Effector CD4-positive, alpha-beta T cell (primary cell): ENCODE data around the gene WDHD1.
"Not testable (repeated sequence)": the region's sequence is repeated elsewhere in the genome, so short reads cannot be mapped to it uniquely, and the experiment has no call there.

Source experiments
- DNase-seq: peaks from one replicate; pipeline ENCODE4 v3.0.0-alpha.2; 2020

Gene WDHD1

DNA sequence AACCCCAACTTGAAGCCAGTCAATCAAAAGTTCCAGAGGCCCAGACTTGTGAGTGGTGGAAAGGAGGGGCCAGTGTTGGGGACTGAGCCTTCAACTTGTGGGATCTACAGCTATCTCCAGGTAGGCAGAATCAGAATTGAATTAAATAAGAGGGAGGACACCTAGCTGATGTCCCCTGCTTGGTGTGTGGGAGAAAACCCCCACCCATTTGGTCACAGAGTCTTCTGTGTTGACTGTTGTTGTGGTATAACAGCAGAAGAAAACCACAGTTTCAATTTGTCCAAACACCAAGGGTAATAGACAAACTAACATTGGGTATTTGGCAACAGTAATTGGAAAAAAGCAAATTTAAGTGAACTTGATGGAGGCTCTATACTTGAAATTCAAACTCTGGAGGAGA is 120.8 kb downstream of the WDHD1 start:
- no peak for DNase-seq

DNA sequence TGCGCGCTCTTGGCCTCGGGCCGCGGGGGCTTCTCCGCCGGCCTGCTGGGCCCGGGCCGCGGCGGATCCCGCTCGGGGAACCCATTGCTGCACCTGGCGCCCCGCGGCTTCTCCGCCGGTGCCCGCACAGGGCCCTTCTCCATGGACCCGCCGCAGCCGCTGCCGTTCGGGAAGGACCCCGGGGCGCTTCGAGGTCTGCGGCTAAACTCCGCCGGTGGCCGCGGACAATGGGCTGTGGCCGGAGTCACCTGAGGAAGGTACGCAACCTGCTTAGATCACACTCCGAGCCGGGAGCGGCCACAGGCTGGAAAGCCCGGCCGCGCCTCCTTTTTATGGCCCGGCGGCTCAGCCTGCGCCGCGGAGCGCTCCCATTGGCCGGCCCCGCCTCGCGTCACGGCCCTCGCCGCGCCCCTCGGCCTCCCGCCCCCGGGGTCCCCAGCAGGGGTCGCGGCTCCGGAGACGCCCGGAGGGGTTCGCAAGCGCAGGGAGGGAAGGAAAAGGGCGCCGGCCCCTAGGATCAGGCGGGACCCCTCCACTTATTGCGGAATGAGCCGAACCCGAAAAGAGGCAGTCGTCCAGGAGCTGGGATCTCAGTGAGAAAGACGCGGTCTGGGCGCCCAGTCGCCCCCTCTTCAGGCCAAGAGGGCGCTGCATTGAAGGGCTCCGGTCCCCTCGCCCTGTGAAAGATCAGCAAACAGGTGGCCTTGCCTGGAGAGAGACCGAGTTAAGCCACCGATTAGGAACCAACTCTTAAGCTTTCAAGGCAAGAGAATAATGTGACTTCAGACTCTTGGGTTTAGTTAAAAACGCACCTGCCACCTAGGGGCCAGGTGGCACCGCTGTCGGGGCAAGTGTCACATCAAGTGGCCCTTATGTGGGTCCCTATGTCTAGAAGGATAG is 124.1 kb downstream of the WDHD1 start, which contains the start of gene GCH1:
Gene GCH1 (minus strand): TSS at position 306 of the 900 bp plus-strand sequence. CDS start 163 bp downstream, at position 143.
- DNase-seq, result peak; percentile 76

DNA sequence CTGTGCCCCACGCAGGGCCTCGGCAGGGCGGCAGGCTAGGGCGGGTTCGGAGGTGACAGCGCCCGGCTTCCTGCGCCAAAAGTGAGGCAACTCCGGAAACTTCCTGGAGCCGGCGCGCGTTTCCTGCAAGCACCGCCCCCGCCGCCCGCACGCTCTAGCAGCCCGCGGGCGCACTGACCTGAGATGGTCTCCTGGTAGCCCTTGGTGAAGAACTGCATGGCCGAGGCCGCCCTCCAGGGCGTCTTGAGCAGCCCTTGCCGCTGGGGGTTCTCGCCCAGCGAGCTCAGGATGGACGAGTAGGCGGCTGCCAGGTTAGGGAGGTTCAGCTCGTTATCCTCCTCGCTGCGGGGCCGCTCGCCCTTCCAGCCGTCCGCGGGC is 124.8 kb downstream of the WDHD1 start:
- DNase-seq, result peak; percentile 79

DNA sequence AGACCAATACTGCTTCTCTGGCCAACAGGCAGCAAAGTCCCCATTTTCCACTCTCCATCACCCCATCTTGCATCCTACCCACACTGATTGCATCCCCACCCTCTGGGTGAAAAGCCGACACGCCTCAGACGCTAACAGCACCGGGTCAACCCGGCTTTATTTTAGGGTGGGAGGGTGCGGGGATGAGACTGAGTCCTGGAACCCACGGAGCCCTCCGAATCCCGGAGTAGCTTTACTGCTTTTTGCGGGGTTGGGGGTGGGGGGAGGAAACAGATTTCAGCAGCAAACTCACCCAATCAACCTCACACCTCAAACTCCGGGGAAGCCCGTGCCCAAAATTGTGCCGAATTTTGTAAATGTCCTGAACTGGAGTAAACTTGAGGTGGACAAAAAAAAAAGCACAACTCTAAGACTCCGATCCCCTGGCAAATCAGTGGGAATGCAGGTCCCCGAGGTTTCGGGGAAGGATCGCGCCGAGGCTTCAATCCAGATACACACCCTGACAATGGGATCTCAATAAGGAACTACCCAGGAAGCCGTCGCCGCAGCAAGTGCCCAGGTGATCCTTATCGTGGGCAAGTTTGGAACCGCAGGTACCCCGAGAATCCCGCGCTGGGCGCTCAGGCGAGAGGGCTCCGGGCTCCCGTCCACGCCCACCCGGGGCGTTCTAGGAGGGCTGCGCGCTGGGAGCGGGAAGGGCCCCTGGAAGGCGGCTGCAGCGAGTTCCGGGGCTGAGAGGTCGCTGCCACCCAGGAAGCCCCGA is 125.3 kb downstream of the WDHD1 start:
- no peak for DNase-seq

DNA sequence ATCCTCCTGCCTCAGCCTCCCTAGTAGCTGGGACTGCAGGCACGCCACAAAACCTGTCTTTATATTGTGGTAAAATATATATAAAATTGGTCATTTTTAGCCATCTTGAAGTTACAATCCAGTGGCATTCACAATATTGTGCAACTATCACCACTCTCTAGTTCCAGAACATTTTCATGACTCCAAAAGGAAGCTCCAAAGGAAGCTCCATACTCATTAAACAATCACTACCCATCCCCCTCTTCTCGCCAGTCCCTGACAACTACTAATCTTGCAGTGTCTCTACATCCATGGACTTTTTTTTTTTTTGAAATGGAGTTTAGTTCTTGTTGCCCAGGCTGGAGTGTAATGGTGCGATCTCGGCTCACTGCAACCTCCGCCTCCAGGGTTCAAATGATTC is 127.3 kb downstream of the WDHD1 start:
- no peak for DNase-seq

DNA sequence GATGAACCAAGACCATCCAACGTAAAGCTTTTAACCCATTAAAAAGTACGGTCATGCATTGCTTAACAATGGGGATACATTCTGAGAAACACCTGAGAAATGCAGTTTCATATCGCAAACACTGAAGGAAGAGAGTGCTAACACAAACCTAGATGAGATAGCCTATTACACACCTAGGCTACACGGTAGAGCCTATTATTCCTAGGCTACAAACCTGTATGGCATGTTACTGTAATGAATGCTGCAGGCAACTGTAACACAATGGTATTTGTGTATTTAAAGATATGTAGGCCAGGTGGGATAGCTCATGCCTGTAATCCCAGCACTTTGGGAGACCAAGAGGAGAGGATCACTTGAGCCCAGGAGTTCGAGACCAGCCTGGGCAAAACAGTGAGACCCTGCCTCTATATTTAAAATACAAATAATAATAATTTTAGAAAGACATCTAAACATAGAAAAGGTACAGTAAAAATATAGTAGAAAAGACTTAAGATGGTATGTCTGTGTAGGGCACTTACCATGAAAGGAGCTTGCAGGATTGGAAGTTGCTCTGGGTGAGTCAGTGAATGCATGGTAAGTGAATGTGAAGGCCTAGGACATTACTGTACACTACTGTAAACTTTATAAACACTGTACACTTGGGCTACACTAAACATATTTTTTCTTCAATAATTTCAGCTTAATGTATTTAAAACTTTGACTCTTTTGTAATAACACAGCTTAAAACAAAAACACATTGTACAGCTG is 128.9 kb downstream of the WDHD1 start:
- DNase-seq, result not testable (repeated sequence)

DNA sequence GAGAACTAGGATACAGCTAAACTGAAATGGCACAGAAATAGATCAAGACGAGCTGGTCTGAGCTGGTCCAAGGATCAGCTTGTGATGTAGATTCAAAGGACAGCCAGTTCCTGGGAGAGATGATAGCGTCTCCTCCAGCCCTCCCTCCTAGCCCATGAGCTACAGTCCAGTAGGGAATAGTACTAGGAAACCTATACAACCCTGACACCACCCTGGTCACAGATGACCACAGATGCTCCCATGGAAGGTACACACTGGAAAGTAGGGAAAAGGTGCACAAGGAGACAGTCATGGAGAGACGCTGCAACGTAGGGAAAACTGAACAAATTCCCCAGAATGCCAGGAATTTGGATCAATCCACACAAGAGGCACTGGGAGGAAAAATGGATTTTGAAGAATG is 131.2 kb downstream of the WDHD1 start:
- DNase-seq, result no peak

DNA sequence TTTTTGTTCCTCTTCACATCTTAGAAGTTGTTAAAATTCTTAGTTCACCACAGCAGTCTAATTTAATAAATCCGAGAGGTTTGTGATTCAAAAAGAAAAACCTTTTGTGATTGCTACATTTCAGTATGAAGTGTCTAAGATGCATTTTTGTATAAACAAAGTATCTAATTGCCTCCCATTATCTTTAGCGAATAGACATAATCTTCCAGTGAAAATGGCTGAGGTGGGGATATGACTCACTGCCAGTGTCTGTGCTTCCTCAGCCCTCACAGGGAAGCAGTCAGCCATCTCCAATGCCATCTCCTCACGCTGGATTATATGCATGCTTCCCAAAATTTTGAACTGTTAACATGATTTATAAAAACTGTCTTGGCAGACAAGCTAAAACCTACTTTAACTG is 131.9 kb downstream of the WDHD1 start:
- no peak for DNase-seq

DNA sequence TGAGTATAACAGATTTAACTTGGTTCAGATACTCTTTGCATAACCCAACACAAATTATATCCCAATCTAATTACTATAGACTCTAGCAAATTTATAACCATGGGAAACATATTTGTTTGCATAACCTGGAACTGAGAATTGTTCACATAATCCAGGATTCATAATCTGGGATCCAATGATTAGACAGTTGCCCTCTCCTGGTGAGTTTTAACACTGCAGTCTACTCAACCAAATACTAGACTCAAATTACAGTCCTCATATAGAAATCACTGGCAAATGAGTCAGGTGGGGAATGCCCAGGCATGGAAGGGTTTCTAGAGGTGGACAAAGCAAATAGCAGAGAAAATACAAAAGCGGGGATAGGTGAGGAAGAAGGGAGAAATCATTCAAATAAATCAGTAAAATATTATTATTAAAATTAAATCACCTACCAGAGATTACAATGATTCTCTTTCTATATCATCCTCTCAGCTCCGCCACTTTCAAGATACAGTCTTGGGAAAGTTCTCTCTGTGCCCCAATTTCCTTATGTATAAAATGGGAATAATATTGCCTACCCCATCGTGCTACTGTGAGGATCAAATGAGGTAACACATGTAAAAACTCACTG is 133.6 kb downstream of the WDHD1 start:
- DNase-seq, result peak; percentile 23

DNA sequence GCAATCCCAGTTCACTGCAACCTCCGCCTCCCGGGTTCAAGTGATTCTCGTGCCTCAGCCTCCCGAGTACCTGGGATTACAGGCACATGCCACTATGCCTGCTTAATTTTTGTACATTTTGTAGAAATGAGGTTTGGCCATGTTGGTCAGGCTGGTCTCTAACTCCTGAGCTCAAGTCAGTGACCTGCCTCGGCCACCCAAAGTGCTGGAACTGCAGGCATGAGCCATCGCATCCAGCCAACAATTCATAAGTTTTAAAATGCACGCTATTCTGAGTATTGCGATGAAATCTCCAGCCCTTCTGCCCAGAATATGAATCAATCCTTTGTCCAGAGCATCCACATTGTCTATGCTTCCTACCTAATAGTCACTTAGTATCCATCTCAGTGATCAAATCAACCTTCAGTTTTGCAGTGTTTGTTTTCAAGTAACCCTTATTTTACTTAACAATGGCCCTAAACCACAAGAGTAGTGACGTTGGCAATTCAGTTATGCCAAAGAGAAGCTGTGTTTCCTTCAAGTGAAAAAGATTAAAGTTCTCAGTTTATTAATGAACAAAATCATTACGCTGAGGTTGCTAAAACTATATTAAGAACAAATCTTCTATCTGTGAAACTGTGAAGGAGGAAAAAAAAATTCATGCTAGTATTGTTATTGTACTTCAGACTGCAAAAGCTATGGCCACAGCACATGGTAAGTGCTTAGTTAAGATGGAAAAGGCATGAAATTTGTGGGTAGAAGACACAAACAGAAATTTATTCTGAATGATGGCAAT is 135.2 kb downstream of the WDHD1 start:
- no peak for DNase-seq

DNA sequence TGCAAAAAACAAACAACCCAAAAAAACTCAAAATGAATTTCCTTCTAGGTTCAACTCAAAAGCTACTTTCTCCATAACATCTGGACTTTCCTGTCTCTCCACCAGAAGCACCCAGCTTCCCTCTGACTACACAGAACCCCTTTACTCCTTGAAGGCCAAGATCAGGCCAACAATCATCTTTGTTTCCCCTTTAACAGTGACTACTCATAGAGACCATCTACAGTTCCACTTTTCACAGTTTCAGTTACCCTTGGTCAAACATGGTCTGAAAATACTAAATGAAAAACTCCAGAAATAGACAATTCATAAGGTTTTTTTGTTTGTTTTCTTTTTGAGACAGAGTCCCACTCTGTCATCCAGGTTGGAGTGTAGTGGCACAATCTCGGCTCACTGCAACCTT is 136.1 kb downstream of the WDHD1 start:
- no peak for DNase-seq

DNA sequence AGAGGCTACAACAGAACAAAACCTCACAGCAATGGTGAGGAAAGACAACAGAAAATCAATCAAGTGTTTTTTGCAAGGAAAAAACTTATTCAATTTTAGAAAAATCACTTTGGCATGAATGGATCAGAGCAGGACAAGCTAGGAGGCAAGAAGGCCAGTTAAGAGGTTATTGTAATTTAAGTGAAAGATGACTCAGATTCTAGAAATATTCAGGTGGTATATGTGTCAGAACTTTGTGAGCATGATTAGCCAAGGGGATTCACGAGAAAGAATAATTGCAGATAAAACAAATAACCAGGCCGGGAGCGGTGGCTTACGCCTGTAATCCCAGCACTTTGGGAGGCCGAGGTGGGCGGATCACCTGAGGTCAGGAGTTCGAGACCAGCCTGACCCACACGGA is 137.0 kb downstream of the WDHD1 start:
- DNase-seq, result no peak
